Fibroblast of mammary gland (primary cell): ENCODE results near the gene SMIM29.

Source experiments
- DNase-seq: peaks from one replicate; pipeline ENCODE4 v3.0.0-alpha.2; 2010; ENCODE audit warnings: low read depth
- H3K4me3 ChIP-seq: 2 replicates; pipeline ENCODE4 v1.5.1; 2011; ENCODE audit warnings: low read depth, mild to moderate bottlenecking, low read length, moderate library complexity; ENCODE audit not compliant: control insufficient read depth
- CTCF ChIP-seq: conservative IDR thresholded peaks from 2 replicates; pipeline ENCODE4 v1.5.1; 2011; ENCODE audit warnings: low read depth, low read length, inconsistent platforms; ENCODE audit not compliant: control insufficient read depth, insufficient read depth

SMIM29 gene

GRCh38 chr6:34238585-34239499 lies 10.0 kb downstream of the SMIM29 start:
- H3K4me3 ChIP-seq = peak overlapping the region; percentile 79
- DNase-seq = no peak
- TF ChIP-seq CTCF = no peak

- H3K4me3 ChIP-seq = peak overlapping the region; percentile 79
- TF ChIP-seq CTCF = peak; percentile 14
- DNase-seq = no peak
Measured at GRCh38 chr6:34237722-34238584, 10.9 kb downstream of the SMIM29 start.

GRCh38 chr6:34237316-34237721 lies 11.5 kb downstream of the SMIM29 start:
- DNase-seq = no peak
- H3K4me3 ChIP-seq = peak overlapping the region; percentile 79
- no peak for TF ChIP-seq CTCF

- no peak for TF ChIP-seq CTCF
- peak; percentile 85 for DNase-seq
- H3K4me3 ChIP-seq = peak within 1 kb of the TSS; percentile 79
Measured at GRCh38 chr6:34236443-34237315, 12.1 kb downstream of the SMIM29 start, which contains the start of gene HMGA1. HMGA1 (plus strand) TSS chr6:34236873; CDS start chr6:34240781, 3,908 bp downstream.

GRCh38 chr6:34236131-34236442 lies 12.7 kb downstream of the SMIM29 start:
- DNase-seq = peak; percentile 53
- no peak for TF ChIP-seq CTCF
- peak overlapping the region; percentile 68 for H3K4me3 ChIP-seq
